HL-60 (cell line): ENCODE measurements around the gene PLXNB3.
"Not testable (repeated sequence)": the region's sequence is repeated elsewhere in the genome, so short reads cannot be mapped to it uniquely, and the experiment has no call there.

Experiments
- DNase-seq, 2 experiments: peaks; one replicate each; pipeline ENCODE4 v3.0.0-alpha.2; 2010 to 2020; ENCODE audit warnings: low read depth in 1 of 2, low spot score in 1 of 2
- H3K27ac ChIP-seq: fragments of 250-450 bp; sonication (Bioruptor Pico); replicated peaks from 2 replicates; pipeline ENCODE4 v1.5.1; 2020; ENCODE audit warnings: mild to moderate bottlenecking, moderate library complexity
- H3K27me3 ChIP-seq: fragments of 250-450 bp; sonication (Bioruptor Pico); 2 replicates; pipeline ENCODE4 v1.5.1; 2021; ENCODE audit warnings: mild to moderate bottlenecking, moderate library complexity; ENCODE audit not compliant: insufficient read depth, poor library complexity, severe bottlenecking
- H3K4me3 ChIP-seq: replicated peaks from 2 replicates; pipeline ENCODE4 v1.5.1; 2011; ENCODE audit warnings: mild to moderate bottlenecking, control low read depth, low read length; ENCODE audit not compliant: insufficient read depth
- GABPA ChIP-seq: IDR thresholded peaks from 2 replicates; pipeline ENCODE4 v1.6.1; 2012; ENCODE audit warnings: low read depth
- POLR2AphosphoS5 ChIP-seq: IDR thresholded peaks from 2 replicates; pipeline ENCODE4 v1.6.1; 2012; ENCODE audit warnings: low read depth
- SPI1 ChIP-seq: IDR thresholded peaks from 2 replicates; pipeline ENCODE4 v1.6.1; 2012; ENCODE audit warnings: low read depth, mild to moderate bottlenecking, borderline replicate concordance
- TF ChIP-seq, protein P1 (sequence below): IDR thresholded peaks from 2 replicates; pipeline ENCODE4 v1.6.1; 2012; ENCODE audit warnings: low read depth; ENCODE audit not compliant: insufficient replicate concordance
- TF ChIP-seq, protein P2 (sequence below): IDR thresholded peaks from one replicate; pipeline ENCODE4 v1.5.1; 2011; ENCODE audit warnings: low read length, control low read depth, inconsistent platforms; ENCODE audit not compliant: insufficient read depth

PLXNB3 gene

DNA sequence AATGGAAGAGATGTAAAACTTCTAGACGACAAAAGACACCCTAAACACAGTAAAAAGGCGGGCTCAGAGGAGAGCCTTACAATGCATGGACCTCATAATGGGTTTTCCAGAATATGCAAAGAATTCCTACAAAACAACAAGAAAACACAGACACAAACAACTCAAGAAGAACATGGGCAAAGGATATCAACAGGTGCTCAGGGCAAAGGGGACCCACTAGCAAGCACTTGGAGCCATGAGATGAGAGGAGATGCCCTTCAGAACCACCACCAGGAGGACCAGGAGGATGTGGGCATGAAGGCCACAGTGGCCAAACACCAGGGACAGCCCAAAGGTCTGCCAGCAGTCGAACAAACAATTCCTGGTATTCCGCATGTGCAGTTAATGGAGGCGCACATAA, 49.1 kb downstream of the PLXNB3 start:
- H3K27ac ChIP-seq, result no peak overlapping the region
- peaks cover 3% of the 10 kb centered on the region for H3K27me3 ChIP-seq
- TF ChIP-seq SPI1 (no peak), GABPA (no peak), POLR2AphosphoS5 (no peak)
- TF ChIP-seq, protein P1, sequence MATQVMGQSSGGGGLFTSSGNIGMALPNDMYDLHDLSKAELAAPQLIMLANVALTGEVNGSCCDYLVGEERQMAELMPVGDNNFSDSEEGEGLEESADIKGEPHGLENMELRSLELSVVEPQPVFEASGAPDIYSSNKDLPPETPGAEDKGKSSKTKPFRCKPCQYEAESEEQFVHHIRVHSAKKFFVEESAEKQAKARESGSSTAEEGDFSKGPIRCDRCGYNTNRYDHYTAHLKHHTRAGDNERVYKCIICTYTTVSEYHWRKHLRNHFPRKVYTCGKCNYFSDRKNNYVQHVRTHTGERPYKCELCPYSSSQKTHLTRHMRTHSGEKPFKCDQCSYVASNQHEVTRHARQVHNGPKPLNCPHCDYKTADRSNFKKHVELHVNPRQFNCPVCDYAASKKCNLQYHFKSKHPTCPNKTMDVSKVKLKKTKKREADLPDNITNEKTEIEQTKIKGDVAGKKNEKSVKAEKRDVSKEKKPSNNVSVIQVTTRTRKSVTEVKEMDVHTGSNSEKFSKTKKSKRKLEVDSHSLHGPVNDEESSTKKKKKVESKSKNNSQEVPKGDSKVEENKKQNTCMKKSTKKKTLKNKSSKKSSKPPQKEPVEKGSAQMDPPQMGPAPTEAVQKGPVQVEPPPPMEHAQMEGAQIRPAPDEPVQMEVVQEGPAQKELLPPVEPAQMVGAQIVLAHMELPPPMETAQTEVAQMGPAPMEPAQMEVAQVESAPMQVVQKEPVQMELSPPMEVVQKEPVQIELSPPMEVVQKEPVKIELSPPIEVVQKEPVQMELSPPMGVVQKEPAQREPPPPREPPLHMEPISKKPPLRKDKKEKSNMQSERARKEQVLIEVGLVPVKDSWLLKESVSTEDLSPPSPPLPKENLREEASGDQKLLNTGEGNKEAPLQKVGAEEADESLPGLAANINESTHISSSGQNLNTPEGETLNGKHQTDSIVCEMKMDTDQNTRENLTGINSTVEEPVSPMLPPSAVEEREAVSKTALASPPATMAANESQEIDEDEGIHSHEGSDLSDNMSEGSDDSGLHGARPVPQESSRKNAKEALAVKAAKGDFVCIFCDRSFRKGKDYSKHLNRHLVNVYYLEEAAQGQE, result no peak
- TF ChIP-seq, protein P2, sequence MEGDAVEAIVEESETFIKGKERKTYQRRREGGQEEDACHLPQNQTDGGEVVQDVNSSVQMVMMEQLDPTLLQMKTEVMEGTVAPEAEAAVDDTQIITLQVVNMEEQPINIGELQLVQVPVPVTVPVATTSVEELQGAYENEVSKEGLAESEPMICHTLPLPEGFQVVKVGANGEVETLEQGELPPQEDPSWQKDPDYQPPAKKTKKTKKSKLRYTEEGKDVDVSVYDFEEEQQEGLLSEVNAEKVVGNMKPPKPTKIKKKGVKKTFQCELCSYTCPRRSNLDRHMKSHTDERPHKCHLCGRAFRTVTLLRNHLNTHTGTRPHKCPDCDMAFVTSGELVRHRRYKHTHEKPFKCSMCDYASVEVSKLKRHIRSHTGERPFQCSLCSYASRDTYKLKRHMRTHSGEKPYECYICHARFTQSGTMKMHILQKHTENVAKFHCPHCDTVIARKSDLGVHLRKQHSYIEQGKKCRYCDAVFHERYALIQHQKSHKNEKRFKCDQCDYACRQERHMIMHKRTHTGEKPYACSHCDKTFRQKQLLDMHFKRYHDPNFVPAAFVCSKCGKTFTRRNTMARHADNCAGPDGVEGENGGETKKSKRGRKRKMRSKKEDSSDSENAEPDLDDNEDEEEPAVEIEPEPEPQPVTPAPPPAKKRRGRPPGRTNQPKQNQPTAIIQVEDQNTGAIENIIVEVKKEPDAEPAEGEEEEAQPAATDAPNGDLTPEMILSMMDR, result no peak
- no peak for DNase-seq
- H3K4me3 ChIP-seq, result no peak overlapping the region

DNA sequence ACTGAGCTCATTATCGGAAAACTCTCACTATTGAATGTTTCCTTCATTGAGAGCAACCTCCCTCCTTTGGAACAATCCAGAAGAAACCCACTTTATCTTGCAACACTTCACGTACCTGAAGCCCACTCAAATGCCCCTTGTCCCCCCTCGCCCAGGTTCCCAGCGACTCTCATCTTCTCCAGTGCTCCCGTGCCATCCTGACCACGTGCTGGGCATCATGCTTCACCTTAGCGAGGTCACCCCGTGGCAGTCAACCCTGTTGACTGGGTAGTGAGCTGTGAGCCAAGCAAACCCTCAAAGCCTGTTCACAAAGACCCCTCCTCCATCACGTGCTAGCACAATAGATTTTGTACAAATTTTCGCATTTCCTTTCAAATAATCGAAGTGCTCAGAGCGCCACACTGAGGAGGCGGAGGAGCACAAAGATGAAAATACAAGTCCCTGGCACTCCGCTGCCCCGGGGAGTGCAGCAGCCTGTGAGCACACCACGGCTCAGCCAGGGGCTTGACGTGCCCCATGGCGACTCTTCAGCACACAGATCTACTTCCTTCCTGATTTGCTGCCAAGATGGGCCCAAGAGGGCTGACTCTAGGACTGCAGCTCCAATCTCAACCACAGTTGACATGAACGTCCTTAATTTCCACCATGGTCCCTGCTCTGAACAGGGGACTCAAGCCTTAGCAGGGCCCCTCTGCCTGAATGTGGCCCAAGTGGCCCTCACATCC, 50.7 kb downstream of the PLXNB3 start:
- Histone ChIP-seq H3K27ac (no peak overlapping the region), H3K4me3 (no peak overlapping the region), H3K27me3 (peaks cover 13% of the 10 kb centered on the region)
- TF ChIP-seq, protein P2, result no peak
- TF ChIP-seq, protein P1, result no peak
- TF ChIP-seq SPI1 (no peak), GABPA (no peak), POLR2AphosphoS5 (no peak)
- DNase-seq, result peak in 1 of 2 experiments; percentile 11

DNA sequence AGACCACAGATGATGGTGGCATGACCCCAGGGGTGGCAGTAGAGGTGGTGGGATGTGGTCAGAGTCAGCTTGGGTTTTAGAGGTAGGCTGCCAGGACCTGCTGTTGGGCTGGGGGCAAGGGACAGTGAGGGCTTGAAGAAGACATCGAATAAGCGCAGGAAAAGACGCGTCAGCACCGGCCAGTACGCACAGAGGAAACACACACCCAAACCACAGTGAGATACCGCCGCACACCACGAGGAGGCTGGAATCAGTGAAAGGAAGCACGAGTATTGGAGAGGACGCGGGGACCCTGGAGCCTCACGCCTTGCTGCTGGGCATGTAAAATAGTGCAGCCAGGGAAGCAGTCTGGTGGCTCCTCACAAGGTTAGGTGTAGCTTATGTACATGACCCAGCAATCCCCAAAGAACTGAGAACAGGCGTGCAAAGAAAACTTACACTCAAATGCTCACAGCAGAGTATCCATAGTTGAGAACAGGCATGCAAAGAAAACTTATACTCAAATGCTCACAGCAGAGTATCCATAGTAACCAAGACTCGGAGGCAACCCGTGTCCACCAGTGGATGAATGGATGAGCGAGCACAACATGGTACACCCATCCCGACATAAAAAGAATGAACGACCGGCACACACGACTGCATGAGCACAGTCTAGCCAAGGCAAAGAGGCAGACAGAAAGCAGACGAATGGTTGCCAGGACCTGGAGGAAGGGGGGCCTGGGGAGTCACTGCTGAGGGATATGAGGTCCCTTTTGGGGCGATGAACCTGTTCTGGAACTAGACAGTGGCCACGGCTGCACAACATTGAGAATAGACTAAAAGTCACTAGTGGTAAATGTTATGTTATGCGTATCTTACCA, 53.0 kb downstream of the PLXNB3 start:
- H3K27me3 ChIP-seq, result peaks cover 16% of the 10 kb centered on the region
- TF ChIP-seq, protein P1, result no peak
- TF ChIP-seq SPI1 (no peak), POLR2AphosphoS5 (no peak), GABPA (no peak)
- TF ChIP-seq, protein P2, result no peak
- no peak overlapping the region for H3K4me3 ChIP-seq
- DNase-seq, result peak in 1 of 2 experiments; percentile 24
- H3K27ac ChIP-seq, result no peak overlapping the region

DNA sequence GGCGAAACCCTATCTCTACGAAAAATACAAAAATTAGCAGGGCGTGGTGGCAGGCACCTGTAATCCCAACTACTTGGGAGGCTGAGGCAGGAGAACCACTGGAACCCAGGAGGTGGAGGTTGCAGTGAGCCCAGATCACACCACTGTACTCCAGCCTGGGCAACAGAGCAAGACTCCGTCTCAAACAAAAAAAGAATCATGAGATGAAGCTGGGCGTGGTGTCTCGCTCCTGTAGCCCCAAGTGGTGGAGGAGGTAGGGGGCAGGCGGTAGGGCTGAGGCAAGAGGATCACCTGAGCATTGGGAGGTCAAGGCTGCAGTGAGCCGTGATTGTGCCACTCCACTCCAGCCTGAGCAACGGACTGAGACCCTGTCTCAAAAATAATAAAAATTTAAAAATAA, 54.0 kb downstream of the PLXNB3 start:
- peaks cover 16% of the 10 kb centered on the region for H3K27me3 ChIP-seq
- H3K27ac ChIP-seq, DNase-seq, H3K4me3 ChIP-seq: not testable (repeated sequence)
